GM21529 (cell line): ENCODE results near the gene ITGA6.
"Not testable (repeated sequence)": the region's sequence is repeated elsewhere in the genome, so short reads cannot be mapped to it uniquely, and the experiment has no call there.

Experiments
- ATAC-seq: cut with Tn5 transposase; IDR thresholded peaks from one replicate; pipeline ENCODE4 v1.9.1; 2021; ENCODE audit not compliant: unreplicated experiment

ITGA6 gene

DNA sequence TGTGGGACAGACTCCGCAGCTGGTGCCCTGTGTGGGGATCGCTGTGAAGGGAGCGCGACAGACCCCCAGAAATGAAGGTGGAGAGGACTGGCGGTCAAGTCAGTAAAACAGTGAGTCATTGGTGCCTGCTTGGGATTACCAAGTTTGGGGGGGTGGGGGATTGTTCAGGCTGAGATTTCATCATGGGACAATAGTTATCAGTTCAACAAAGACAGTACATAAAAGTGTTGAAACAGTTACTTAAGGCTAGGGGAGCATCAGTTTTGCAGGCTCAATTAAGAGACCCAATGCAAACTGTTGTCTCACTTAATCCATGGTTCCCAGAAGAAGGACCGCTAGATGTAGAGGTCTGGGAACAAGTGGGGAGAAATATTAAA, 86.1 kb downstream of the ITGA6 start:
- no peak for ATAC-seq

DNA sequence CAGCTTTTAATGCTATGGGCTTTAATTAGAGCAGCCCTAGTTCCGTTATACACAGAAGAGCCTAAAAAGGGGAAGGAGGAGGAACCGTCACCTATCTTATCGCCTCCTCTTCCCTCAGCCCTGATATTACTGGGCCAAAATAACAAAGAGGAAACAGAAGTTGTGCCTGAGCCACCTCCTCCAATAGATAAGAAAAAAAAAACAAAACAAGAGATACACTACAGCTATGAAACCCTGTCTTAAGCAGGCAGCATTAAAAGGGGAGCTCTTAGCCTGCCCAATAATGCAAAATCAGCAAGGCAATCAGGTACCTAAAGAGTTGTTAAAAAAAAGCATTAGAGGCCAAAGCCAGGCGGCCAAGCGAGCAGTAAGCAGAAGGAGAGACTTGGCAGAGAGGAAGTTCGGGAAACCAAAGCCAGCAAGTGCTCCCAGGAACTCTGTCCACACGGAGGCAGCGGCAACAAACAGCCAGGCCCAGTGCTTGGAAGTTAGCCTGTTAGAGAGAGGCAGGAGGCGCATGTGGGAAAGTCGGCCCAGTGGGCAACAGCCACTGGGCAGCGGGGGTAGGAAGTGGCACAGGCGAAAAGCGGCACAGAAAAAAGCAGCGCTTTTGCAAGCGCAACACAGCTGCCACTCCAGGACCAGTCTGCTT, 86.7 kb downstream of the ITGA6 start:
- ATAC-seq = no peak

DNA sequence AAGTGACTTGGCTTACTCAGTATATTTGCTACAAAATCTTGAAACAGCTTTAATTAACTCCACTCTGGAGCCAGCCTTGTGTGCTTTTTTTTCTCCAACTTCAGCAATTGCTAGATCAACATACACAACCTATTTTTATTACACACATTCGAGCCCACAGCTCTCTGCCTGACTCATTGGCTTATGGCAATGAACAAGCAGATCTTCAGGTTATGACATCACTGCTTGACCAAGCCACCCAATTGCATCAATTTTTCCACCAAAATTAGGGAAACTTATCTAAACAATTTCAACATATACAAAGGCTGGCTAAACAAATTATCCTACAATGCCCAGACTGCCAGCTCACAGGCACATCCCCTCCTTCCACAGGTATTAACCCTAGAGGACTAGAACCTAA, 88.9 kb downstream of the ITGA6 start:
- ATAC-seq = no peak

DNA sequence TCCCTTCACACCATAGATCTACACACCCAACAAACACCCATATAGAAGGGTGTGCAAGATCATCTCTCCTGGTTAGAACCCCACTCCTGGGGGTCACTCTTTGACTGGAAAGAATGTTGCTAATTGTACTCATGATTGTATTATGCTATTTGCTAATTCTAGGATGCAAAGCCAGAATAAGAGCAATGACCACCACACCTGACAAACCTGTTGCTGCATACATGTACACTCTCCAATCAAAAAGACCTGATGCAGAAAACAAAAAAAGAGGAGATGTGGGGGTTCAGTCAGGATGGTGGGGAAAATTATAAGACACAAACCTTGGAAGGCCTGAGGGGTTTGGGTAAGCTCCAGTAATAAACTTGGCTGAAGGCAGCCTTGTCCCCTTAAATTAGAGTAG, 91.6 kb downstream of the ITGA6 start:
- ATAC-seq = no peak

DNA sequence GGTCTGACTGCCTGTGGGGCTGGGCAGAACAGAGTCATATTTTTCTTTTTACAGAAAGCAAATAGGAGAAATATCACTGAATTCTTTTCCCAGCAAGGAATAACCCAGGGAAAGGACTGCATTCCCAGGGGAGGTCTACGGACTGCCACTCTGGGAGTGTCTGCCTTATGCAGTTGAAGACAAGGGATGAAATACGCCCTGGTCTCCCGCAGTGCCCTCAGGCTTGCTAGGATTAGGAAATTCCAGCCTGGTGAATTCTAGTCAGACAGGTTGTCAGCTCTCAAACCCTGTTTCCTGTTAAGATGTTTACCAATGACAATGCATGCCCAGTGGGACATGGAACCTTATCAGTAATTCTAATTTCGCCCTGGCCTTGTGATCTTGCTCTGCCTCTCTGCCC, 98.2 kb downstream of the ITGA6 start:
- no peak for ATAC-seq

DNA sequence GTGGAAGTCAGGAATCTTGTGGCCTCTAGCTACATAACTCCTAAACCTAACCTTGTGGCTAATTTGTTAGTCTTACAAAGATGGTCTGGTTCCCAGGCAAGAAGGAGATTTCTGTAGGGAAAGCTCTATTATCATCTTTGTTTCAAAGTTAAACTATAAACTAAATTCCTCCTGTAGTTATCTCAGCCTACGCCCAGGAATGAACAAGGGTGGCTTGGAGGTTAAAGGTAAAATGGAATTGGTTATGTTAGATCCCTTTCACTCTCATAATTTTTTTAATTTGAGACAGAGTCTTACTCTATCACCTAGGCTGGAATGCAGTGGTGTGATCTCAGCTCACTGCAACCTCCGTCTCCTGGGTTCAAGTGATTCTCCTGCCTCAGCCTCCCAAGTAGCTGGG, 103.9 kb downstream of the ITGA6 start:
- no peak for ATAC-seq

DNA sequence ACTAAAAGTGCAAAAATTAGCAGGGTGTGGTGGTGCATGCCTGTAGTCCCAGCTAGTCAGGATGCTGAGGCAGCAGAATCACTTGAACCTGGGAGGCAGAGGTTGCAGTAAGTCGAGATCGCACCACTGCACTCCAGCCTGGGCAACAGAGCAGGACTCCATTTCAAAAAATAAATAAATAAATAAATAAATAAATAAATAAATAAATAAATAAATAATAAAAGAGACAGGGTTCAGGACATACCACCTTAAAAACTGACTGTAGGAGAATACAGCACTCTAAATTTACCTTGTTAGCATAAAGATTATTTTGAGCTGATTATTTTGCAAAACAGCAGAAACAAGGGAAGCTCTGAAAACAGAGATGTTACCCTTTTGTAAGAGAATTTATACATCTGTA, 105.1 kb downstream of the ITGA6 start:
- ATAC-seq = not testable (repeated sequence)

DNA sequence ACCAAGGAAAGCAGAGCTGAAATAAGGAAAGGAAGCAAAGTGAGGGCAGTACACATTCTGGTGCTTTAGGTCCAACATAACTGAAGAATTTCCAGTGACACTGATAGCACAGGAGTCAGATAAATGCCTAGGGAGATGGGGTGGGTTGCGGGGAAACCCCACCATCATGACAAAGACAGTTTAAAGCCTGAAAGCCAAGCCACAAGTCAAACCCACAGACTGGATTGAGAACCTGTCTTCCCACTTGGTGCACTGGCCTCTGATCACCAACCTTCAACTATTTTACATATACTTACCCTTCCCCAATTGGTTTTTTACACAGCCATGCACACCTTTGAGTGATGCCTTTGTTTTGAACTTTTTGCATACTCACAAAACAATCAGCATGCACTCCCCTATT, 106.3 kb downstream of the ITGA6 start:
- no peak for ATAC-seq

DNA sequence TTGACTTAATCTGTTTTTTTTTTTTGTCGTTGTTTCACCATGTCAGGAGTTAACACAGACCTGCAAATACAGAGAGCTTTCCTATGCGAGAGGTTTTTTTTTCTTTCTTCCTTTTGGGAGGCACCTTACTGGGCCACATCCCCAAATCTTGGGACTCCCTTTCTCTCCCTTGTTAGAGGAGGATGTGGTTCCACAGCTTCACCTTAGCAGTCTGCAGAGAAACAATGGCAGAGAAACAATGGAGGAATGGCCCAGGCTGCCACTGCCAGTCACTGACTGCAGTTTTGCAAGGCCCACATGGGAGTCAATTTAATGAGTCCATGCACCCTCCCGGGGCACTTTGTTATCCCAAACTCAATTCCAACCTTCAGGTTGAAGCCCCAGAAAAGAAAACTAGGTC, 107.7 kb downstream of the ITGA6 start:
- no peak for ATAC-seq

DNA sequence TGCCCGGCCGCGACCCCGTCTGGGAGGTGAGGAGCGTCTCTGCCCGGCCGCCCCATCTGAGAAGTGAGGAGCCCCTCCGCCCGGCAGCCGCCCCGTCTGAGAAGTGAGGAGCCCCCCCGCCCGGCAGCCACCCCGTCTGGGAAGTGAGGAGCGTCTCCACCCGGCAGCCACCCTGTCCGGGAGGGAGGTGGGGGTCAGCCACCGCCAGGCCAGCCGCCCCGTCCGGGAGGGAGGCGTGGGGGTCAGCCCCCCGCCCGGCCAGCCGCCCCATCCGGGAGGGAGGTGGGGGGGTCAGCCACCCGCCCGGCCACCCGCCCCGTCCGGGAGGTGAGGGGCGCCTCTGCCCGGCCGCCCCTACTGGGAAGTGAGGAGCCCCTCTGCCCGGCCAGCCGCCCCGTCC, 110.5 kb downstream of the ITGA6 start:
- not testable (repeated sequence) for ATAC-seq

DNA sequence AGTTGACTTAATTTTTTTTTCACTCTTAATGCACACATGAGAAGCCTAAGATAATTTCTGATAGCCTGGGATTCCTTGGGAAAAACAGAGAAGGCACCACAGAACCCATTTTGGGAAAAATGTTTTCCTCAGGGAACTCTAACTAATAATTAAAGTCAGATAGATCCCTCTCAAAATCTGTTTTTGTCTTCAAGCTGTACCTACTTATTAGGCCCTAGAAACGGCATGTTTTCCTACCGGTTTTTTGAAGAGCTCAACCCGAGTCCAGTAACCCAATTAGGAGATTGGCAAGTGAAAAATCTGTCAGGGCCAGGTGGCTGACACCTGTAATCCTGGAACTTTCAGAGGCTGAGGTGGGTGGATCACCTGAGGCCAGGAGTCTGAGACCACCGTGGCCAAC, 112.4 kb downstream of the ITGA6 start:
- no peak for ATAC-seq

DNA sequence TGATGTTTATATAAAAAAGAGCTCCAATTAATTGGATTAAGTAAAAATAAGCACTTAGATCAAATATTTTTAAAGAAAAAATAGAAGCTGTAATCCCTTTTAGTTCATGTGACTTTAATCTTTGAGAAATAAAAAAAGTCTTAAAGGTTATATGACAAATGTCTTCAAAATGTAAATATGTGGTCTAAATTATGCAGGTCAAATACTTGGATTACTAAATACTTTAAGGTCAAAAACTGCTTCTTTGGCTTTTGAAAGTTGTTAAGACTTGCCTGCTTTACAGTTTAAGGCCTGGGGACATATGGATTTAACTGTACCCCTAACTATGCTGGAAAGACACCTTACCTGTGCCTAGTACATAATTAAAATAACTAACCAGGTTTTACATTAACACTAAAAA, 113.0 kb downstream of the ITGA6 start:
- no peak for ATAC-seq

DNA sequence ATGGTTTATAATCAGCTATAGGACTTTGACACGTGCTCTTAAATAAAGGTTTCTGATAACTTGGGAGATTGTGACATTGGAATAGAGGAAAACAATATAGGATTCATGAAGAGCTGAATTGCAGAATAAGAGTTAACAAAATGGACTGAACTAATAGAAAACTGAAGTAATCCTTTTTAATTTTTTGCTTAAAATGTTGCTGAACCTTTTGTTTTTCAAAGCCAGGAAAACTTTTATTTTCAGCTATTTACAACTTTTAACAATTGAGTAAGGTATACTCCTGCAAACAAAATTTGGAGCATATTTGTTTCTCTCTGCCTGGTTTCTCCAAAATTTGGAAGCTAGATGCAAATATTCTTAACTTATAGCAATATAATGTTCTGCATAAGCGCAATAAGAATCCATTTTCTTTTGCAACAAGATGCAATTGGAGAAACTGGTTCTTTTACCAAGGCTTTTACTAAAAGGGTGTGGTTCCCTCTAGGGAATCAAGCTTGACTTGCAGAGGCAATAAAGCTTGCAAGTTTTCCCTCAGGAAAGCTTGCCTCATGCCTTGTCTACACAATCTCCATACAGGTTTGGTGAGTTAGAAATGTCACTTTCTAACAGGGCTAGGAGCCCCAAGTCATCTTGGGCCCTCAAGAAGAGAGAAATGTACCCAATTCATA, 118.2 kb downstream of the ITGA6 start:
- no peak for ATAC-seq

DNA sequence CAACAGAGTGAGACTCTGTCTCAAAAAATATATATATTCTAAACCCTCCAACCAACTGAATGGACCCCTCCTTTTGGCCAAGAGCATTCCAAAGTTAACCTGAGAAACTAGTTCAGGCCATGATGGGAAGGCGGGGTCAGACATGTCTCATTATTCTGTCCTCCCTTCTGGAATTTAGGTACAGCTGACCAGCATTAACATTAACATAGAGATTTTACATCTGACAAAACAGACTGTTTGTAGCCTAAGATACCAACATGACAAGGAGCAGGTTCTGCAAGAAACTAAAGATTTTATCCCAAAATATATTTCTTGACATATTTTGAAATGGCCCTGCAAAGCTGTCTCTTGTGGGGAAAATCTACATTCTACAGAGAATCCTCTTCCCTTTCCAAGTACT, 121.7 kb downstream of the ITGA6 start:
- ATAC-seq = no peak

DNA sequence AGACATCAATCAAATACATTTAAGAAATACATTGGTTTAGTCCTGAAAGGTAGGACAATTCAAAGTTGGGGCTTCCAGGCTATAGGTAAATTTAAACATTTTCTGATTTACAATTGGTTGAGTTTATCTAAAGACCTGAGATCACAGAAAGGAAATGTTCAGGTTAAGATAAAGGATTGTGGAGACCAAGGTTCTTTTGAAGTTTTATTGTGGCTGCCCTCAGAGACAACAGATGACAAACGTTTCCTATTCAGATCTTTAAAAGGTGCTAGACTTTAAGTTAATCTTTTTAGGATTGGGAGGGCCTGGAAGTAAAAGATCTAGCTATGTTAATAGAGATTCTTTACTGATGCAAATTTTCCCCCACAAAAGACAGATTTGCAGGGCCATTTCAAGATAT, 122.4 kb downstream of the ITGA6 start:
- ATAC-seq = not testable (repeated sequence)

DNA sequence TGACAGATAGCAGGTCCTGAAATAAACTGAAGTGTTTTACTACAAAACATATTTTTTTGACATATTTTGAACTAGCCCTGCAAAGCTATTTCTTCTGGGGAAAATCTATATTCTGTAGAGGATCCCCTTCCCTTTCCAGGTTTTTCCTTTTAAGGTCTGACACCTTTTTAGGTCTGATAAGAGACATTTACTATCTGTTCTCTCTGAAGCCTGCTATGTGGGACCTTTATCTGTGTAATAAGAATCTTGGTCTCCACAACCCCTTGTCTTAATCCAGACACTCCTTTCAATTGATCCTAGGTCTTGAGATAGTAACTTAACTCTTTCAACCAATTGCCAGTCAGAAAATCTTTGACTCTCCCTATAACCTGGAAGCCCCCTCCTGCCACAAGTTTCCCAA, 123.0 kb downstream of the ITGA6 start:
- no peak for ATAC-seq

DNA sequence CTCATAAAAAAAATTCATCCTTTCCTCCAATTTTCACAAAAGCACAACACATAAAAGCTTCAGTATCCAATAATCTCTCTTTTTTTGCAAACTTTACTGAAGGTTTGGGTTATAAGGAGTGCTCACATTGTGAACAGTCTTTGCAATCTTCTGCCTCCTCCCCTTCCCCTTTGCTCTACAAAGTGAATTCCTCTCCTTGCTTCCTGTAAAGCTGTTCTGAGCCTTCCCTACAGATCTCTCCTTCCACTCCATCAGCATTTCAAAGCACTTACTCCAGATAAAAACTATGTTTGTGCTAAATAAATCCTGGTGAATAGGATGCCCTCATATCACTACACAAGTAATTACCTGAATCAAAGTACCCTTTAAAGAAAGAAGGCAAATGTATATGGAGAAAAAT, 123.9 kb downstream of the ITGA6 start:
- ATAC-seq = no peak

DNA sequence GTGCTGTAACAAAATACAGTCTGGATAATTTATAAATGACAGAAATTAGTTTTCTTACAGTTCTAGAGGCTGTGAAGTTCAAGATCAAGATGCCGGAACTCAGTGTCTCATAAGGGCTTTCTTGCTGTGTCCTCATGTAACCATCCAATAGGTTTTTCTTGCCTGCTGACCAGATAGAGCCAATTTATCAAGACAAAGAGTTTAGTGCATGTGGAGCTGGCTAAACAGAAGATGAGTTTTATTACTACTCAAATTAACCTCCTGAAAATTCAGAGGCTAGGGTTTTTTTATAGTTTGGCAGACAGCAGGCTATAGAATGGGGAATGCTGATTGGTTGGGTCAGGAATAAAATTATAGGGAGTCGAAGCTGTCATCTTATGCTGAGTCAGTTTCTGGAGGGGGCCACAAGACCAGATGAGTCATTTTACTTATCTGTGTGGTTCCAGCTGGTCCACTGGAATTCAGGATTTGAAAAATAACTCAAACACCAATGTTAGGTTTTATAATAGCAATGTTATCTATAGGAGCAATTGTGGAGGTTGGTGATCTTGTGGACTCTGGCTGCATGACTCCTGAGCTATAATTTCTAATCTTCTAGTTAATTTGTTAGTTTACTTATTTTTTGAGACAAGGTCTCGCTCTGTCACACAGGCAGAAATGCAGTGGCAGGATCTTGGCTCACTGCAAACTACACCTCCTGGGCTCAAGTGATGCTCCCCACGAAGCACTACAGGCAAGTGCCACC, 125.3 kb downstream of the ITGA6 start:
- ATAC-seq = no peak

DNA sequence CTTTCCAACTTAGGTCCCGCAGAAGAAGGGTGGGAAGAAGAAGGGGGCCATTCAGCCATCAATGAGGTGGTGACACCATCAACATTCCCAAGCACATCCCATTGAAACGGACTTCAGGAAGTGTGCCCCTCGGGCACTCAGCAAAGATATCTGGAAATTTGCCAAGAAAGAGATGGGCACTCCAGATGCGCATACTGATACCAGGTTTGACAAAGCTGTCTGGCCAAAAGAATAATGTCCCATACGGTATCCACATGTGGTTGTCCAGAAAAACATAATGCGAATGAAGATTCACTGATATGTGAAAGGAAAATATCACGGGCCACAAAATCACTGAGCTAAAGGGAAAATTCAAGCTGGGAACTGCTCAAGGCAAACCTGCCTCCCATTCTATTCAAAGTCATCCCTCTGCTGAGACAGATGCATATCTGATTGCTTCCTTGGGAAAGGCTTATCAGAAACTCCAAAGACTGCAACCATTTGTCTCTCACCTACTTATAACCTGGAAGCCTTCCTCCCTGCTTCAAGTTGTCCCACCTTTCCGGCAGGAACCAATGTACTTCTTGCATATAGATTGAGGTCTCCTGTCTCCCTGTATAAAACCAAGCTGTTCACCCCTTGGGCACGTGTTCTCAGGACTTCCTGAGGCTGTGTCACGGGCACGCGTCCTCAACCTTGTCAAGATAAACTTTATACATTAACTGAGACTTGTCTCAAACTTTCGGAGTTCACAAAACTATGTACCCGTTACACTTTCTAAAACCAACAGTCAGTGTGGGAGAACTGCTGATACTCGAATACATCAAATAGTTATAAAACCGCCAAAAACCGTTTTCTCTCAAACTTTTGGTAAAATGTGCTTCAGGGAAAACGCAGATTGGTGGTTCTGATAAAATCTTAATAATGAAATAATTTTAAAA, 127.2 kb downstream of the ITGA6 start:
- no peak for ATAC-seq

DNA sequence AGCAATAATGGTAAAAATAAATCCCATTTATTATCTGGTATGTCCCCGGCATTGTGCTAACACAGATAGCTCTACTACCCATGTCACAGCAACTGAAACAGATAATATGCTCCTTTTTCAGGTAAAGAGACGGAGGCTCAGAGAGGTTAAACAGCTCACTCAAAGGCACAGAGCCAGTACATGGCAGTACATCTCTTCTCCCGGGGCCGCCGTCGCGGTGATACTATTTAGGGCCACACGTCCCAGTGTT, 127.8 kb downstream of the ITGA6 start:
- ATAC-seq = no peak
